GM23338 (cell line): ENCODE measurements around the gene CUX1. TPM values are rescaled to one million over a fixed set of nuclear protein-coding genes. Genes with fewer than 3 reads are reported as not detected.

Experiments
- ATAC-seq: fragments of 200-7000 bp; cut with Tn5 transposase; 3 replicates; pipeline ENCODE4 v1.9.1; 2020
- DNase-seq: peaks from one replicate; pipeline ENCODE4 v3.0.0-alpha.2; 2015; ENCODE audit warnings: low spot score
- H2AFZ ChIP-seq: fragments of 200-600 bp; sonication (generic); 2 replicates; pipeline ENCODE4 v1.8.0; 2016; ENCODE audit warnings: antibody characterized with exemption, mild to moderate bottlenecking, moderate library complexity
- H3F3A ChIP-seq: fragments of 200-600 bp; sonication (generic); replicated peaks from 2 replicates; pipeline ENCODE4 v1.8.0; 2017; ENCODE audit warnings: antibody characterized with exemption, mixed run types, low read depth
- H3K27ac ChIP-seq: fragments of 200-600 bp; sonication (generic); 2 replicates; pipeline ENCODE4 v1.6.1; 2016; ENCODE audit warnings: low read depth
- H3K27me3 ChIP-seq: fragments of 200-600 bp; sonication (generic); 2 replicates; pipeline ENCODE4 v1.8.0; 2016; ENCODE audit warnings: mild to moderate bottlenecking, mixed run types, moderate library complexity; ENCODE audit not compliant: insufficient read depth
- H3K36me3 ChIP-seq: fragments of 200-600 bp; sonication (generic); 2 replicates; pipeline ENCODE4 v1.8.0; 2016; ENCODE audit warnings: mild to moderate bottlenecking; ENCODE audit not compliant: insufficient read depth
- H3K4me1 ChIP-seq: fragments of 200-600 bp; sonication (generic); 2 replicates; pipeline ENCODE4 v1.8.0; 2016; ENCODE audit warnings: mild to moderate bottlenecking, moderate library complexity; ENCODE audit not compliant: insufficient read depth
- H3K4me2 ChIP-seq: fragments of 200-600 bp; sonication (generic); 2 replicates; pipeline ENCODE4 v1.7.1; 2017; ENCODE audit warnings: mixed run types
- H3K4me3 ChIP-seq: fragments of 200-600 bp; sonication (generic); 2 replicates; pipeline ENCODE4 v1.6.1; 2016; ENCODE audit warnings: mixed run types
- H3K79me2 ChIP-seq: fragments of 200-600 bp; sonication (generic); replicated peaks from 2 replicates; pipeline ENCODE4 v1.8.0; 2017; ENCODE audit warnings: mild to moderate bottlenecking; ENCODE audit not compliant: insufficient read depth
- H3K9me2 ChIP-seq: fragments of 200-600 bp; sonication (generic); 2 replicates; pipeline ENCODE4 v1.8.0; 2017; ENCODE audit not compliant: insufficient read depth
- H4K20me1 ChIP-seq: fragments of 200-600 bp; sonication (generic); replicated peaks from 2 replicates; pipeline ENCODE4 v1.8.0; 2017; ENCODE audit warnings: mild to moderate bottlenecking; ENCODE audit not compliant: insufficient read depth
- H3K27ac Mint-ChIP-seq: 2 replicates; pipeline ENCODE4 v1.8.0; 2020; ENCODE audit warnings: inconsistent platforms, mild to moderate bottlenecking, moderate library complexity, mixed read lengths
- H3K27me3 Mint-ChIP-seq: 3 replicates; pipeline ENCODE4 v1.8.0; 2022; ENCODE audit warnings: low read depth, mild to moderate bottlenecking, moderate library complexity, mixed read lengths, inconsistent platforms; ENCODE audit not compliant: insufficient read depth, poor library complexity
- H3K36me3 Mint-ChIP-seq: 3 replicates; pipeline ENCODE4 v1.8.0; 2021; ENCODE audit warnings: low read depth, mild to moderate bottlenecking, inconsistent platforms, moderate library complexity, mixed read lengths
- H3K4me1 Mint-ChIP-seq: 3 replicates; pipeline ENCODE4 v1.8.0; 2020; ENCODE audit warnings: mild to moderate bottlenecking, inconsistent platforms, mixed read lengths
- H3K4me3 Mint-ChIP-seq: 3 replicates; pipeline ENCODE4 v1.8.0; 2021; ENCODE audit warnings: moderate library complexity, mild to moderate bottlenecking, inconsistent platforms, mixed read lengths
- H3K9me3 Mint-ChIP-seq: 3 replicates; pipeline ENCODE4 v1.8.0; 2020; ENCODE audit warnings: moderate library complexity, mild to moderate bottlenecking, inconsistent platforms, mixed read lengths
- CREB1 ChIP-seq: fragments of 250-450 bp; sonication (Bioruptor Pico); IDR thresholded peaks from 2 replicates; pipeline ENCODE4 v1.5.0; 2020; ENCODE audit warnings: low read depth, mild to moderate bottlenecking, moderate library complexity
- ETS1 ChIP-seq: IDR thresholded peaks from 2 replicates; pipeline ENCODE4 v1.6.1; 2016; ENCODE audit warnings: antibody characterized with exemption
- EZH2phosphoT487 ChIP-seq: fragments of 200-600 bp; sonication (generic); IDR thresholded peaks from one replicate; pipeline ENCODE4 v1.8.1; 2018; ENCODE audit warnings: antibody characterized with exemption; ENCODE audit not compliant: unreplicated experiment
- ZNF114 ChIP-seq: fragments of 250-450 bp; sonication (Bioruptor Pico); IDR thresholded peaks from 2 replicates; pipeline ENCODE4 v1.5.0; 2020; ENCODE audit warnings: mild to moderate bottlenecking, moderate library complexity
- polyA plus RNA-seq: library from polyadenylated mRNA; unstranded; fragments of >200 nt; fragmentation: Nextera tagmentation; extraction: Ambion mirVana; gene quantifications from 2 replicates; pipeline ENCODE4 v1.2.1, GENCODE V29; 2016
- total RNA-seq: library from RNA; depleted of rRNA; stranded (reverse); fragments of >200 nt; shearing (Covaris generic); gene quantifications from 2 replicates; pipeline ENCODE4 v1.2.3, GENCODE V29; 2014
- TF ChIP-seq, protein P1 (sequence below), 2 experiments: fragments of 200-600 bp in 1 of 2; sonication (generic) in 1 of 2; conservative IDR thresholded peaks; 2 replicates each; pipeline versions ENCODE4 v1.5.1 to v1.6.1; 2016 to 2017; ENCODE audit warnings: antibody characterized with exemption in 2 of 2, low read depth in 2 of 2, mild to moderate bottlenecking in 2 of 2, moderate library complexity in 1 of 2

The CUX1 gene
- total and polyA plus RNA-seq, 2 experiments from 2014 or later, result 49.9 to 64.0 TPM

DNA sequence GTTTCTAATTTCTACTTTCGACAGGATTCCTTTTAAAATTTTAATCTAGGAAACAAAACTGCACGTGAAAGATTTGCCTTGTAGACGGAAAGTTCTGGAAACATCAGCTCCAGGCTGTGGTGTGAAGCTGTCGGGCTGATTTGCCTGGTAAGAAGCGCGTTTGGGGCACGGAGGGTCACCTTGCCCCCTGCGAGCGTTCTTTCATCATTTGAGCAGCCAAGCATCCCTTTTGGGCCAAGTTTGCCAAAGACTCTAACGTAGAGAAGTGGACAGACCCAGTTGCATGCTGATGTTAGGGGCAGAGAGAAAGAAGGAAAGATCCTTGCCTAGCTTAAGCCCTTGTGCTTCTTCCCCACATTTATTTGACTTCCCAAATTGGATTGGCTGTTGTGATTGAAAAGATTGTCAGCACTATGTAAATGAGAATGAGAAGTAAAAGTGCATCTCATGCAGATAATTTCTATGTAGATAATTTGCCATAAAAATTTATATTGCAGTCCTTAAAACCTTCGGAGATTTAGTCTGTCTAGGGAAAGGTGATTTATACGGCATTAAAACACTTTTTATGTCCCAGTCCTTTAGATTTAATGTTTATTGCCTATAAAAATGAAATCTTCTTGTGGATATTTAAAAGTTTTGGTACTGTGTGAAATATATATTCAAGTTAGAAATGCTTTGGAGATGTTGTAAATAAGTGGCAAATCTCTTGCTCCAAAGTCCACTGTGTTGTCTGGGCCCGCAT is 76.1 kb downstream of the CUX1 start (continued):
- TF ChIP-seq ETS1 (no peak), EZH2phosphoT487 (no peak), ZNF114 (no peak), CREB1 (CRISPR knock-in tag) (no peak)
- TF ChIP-seq, protein P1, sequence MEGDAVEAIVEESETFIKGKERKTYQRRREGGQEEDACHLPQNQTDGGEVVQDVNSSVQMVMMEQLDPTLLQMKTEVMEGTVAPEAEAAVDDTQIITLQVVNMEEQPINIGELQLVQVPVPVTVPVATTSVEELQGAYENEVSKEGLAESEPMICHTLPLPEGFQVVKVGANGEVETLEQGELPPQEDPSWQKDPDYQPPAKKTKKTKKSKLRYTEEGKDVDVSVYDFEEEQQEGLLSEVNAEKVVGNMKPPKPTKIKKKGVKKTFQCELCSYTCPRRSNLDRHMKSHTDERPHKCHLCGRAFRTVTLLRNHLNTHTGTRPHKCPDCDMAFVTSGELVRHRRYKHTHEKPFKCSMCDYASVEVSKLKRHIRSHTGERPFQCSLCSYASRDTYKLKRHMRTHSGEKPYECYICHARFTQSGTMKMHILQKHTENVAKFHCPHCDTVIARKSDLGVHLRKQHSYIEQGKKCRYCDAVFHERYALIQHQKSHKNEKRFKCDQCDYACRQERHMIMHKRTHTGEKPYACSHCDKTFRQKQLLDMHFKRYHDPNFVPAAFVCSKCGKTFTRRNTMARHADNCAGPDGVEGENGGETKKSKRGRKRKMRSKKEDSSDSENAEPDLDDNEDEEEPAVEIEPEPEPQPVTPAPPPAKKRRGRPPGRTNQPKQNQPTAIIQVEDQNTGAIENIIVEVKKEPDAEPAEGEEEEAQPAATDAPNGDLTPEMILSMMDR (conservative IDR thresholded peaks at IDR 0.05; ENCODE audit: low read depth in 2 of 2), result no peak

DNA sequence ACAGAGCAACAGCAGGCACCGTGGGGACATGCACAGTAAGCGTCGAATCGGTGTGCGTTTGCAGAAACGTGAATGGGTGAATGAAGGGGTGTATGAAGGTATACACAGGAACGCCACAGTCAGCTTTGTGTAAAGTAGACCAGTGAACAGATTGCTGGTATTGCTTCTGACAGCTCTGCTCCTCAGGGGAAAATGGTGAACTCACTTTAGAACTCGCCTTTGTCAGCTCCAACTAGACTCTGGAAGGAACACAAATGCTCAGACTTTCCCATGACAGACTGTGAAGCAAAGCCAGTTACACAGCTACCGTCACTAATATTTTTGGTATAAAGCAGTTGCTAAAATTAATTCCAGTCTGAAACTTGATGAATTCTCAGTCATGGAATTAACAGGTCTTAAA is 78.9 kb downstream of the CUX1 start:
- no peak for ATAC-seq
- Mint-ChIP-seq H3K36me3 (peaks cover 4% of the 10 kb centered on the region; the same call in 2 of the 3 replicates), H3K4me3 (no peak overlapping the region), H3K27me3 (peaks cover 3% of the 10 kb centered on the region), H3K27ac (no peak overlapping the region), H3K4me1 (peaks cover 51% of the 10 kb centered on the region), H3K9me3 (no peaks in the 10 kb centered on the region)
- no peak overlapping the region for H3K4me3 ChIP-seq
- peak overlapping the region; percentile 50; the same call in 1 of the 2 replicates for H3K27ac ChIP-seq
- H3F3A ChIP-seq, result no peaks in the 10 kb centered on the region
- no peak for DNase-seq
- no peaks in the 10 kb centered on the region for H3K9me2 ChIP-seq
- peaks cover 15% of the 10 kb centered on the region for H3K4me1 ChIP-seq
- H4K20me1 ChIP-seq, result peaks cover 62% of the 10 kb centered on the region
- no peak overlapping the region for H3K4me2 ChIP-seq
- H3K36me3 ChIP-seq, result no peaks in the 10 kb centered on the region
- peaks cover 100% of the 10 kb centered on the region for H3K79me2 ChIP-seq
- no peak overlapping the region for H2AFZ ChIP-seq
- H3K27me3 ChIP-seq, result no peaks in the 10 kb centered on the region
- TF ChIP-seq, protein P1 (conservative IDR thresholded peaks at IDR 0.05; ENCODE audit: low read depth in 2 of 2), result no peak
- no peak for TF ChIP-seq ETS1
